SIG-M5 treated with dmso at 0.1 percent for 504 hours (cell line): ENCODE data around the gene ARFIP1.
"Not testable (repeated sequence)": the region's sequence is repeated elsewhere in the genome, so short reads cannot be mapped to it uniquely, and the experiment has no call there.

Source experiments
- DNase-seq: peaks from one replicate; lab custom pipeline; 2025; ENCODE audit not compliant: unreplicated experiment; lab: John Stamatoyannopoulos, UW

Gene ARFIP1

DNA sequence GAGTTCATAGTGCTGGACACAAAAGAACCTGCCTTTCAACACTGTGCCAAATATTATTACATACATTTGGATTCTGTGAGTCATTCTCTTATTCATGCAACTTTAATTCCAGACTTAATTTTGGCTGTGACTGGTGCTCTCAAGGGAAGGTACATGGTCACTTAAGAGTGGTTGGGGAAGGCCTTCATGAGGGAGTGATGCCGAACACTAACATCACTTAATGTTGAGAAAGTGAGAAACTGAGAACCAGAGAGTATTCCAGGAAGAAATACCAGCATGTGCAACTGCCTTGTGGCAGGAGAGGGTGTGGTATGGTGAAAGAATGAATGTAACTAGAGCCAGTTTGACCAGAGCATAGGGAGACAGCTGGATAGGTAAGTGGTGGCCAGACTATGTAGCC, 114.9 kb downstream of the ARFIP1 start:
- no peak for DNase-seq

DNA sequence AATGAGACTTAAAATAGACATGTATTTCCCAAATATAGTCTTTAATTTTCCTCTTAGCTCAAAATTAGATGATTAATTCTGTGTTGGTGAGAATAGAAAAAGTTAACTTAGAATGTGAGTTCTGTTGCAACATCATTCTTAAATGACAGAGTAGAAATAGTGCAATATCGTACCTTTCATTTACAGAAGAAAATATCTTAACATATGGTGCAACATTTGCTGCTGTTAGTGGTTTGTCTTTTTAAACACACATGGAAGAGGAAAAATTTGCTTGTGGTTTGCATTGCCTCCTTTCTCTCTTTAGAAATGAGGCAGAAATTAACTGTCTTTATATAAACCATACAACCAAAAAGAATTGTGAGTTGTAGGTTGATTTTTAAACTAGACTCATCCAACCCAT, 117.1 kb downstream of the ARFIP1 start:
- DNase-seq, result peak; percentile 54

DNA sequence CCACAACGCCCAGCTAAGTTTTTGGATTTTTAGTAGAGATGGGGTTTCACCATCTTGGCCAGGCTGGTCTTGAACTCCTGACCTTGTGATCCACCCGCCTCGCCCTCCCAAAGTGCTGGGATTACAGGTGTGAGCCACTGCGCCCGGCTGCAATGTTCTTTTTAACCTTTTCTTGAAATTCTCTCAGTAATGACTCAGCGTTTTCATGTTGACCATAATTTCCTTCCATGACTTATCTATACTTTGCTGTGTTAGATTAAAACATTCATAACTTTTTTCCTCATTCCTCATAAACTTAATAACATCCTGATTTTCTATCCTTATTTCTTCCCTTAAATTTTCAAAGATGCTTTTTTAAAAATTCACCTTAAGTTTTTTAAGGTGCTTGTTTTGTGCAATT, 118.4 kb downstream of the ARFIP1 start:
- not testable (repeated sequence) for DNase-seq

DNA sequence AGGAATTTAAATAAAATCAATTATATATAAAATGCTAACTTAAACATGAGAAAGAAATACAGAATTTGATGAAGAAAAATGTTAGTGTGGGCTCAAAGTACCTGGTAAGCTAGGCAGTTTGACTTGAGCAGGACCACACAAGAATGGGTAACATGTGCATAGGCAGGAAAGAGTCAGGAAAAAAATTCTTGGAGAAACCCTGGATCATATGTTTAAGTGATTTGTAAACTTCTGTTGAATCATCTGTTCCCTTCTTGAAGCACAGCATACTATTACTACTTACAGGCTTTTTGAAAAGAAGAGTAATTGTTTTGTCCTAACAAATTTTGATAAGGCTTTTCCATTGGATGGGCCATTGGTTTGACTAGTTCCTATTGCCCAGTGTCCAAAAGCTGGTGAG, 118.9 kb downstream of the ARFIP1 start:
- DNase-seq, result no peak

DNA sequence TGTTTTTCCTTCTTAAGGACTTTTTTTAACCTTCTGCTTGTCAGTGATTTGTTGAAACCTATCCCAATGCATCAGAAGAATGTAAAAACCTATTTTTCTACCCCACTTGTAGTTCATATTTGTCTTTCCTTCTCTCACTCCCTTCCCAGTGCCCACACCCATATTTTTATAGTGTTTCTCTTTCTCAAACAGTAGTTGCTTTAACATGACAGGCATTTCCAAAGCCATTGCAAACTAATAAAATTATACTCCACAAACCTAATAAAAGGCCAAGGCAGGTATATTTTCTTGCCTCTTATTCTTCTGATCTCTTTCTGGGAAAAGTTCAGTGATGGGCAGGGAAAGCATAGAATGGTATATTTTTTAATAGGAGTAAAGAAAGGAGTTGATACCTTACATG, 120.6 kb downstream of the ARFIP1 start:
- no peak for DNase-seq

DNA sequence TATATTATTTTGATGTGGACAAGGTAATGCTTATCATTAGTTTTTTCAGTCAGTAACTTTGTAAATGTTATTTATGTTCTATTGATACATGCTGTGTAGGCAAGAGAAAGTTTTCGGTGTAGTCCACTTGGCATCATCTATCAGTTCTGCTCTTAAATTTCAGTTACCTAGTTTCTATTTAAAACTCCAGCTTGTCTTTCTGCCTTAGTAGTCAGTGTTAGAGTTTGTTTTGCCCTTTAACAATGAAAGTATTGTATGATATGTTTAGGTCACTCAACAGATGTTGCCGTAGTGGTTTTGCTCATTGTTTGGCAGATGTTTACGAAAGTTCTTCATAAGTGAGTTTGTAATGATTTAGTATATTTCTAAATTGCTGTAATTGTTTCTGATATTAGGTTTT, 121.5 kb downstream of the ARFIP1 start:
- DNase-seq, result no peak

DNA sequence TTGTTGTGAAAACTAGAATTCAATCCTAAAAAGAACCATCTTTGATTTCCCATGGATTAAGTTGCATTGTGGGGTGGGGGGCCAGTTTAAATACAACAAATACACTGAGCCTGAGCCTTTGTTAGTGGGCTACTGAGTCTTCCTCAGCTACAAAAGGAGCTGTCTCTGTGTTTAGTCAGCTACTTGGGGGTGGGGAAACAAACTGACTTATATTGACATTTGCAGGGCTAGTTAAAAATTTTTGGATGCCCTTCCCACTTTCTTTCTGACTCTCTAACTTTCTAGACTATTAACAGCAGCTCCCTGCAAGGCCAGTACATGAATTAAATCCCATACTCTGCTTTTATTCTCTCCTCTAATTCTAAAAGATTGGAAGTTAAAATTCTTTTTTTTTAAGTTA, 123.9 kb downstream of the ARFIP1 start:
- no peak for DNase-seq

DNA sequence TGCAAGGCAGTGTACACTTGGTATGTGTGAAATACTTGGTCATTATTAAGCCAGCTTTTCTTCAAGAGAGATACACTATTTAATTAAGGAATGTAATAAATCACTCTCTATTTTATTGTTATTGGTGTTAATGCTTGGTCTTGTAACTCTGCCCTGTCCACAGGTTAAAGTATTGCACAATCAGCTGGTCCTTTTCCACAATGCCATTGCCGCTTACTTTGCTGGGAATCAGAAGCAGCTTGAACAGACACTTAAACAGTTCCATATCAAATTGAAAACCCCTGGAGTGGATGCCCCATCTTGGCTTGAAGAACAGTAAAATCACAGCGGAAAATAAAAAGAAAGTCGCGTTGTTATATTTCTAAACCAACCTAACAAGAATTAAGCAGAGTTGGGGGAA, 130.1 kb downstream of the ARFIP1 start:
- no peak for DNase-seq

DNA sequence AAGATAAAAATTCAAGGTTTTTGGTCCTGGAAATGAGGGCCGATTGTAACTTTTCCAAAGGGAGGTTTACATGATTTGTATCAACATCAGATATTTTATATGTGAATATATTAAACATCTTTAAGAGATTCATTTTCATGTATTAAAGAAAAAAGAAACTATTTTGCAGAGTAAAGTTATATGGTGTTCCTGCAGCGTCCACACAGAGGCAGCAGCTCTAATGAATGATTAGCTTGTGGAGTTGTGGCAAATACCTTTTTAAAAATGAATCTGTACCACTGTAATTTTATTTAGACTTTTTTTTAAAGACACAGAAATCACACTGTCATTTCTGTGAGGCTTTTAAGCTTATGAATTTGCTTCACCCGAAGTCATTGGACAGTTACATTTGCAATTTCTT, 130.8 kb downstream of the ARFIP1 start:
- no peak for DNase-seq

DNA sequence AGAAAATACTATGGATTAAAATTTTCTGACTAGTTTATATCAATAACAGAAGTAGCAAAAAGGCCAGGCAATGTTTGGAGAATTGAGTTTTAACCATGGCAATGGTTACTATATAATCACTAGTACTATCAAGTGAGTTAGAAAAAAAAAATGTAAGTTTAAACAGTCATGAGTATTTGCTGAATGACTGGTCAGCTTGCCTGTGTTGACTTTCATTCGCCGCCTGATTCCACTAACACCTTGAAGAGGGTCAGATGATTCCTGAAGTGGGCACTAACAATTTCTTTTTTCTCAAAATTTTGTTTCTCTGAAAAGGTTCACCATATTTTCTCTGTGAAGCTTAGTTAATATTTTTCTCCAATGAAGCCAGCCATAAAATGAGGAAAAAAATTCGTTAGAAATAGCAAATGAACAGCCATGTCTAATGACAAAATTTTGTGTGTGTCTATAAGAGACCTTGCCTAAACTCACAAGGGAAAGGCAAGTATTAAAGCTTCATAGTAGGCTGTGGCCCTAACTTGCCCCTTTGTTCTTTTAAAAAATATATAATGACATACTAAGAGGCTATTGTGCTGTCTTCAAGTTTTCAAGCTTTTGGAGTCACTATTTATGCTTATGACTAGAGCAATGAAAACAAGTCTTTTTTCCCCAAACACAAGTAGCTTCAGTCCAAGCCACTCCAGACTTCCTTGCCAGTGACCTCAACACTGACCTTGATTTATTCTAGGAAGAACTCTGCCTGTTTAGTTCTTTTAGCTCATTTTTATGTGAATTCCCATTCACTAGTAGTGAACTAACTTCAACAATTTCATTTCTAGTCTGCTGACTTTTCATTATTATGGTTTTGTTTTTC, 138.0 kb downstream of the ARFIP1 start:
- DNase-seq, result no peak

DNA sequence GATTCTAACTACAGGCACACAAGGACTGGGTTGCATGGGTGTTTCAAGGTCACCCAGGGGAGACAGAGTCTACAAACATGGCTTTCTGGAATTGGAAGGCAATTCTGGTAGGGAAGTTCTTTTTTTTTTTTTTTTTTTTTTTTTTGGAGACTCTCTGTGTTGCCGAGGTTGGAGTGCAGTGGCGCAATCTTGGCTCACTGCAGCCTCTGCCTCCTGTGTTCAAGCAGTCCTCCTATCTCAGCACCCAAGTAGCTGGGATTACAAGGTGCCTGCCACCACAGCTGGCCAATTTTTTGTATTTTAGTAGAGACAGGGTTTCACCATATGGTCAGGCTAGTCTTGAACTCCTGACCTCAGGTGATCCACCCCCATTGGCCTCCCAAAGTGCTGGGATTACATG, 140.1 kb downstream of the ARFIP1 start:
- DNase-seq, result no peak

DNA sequence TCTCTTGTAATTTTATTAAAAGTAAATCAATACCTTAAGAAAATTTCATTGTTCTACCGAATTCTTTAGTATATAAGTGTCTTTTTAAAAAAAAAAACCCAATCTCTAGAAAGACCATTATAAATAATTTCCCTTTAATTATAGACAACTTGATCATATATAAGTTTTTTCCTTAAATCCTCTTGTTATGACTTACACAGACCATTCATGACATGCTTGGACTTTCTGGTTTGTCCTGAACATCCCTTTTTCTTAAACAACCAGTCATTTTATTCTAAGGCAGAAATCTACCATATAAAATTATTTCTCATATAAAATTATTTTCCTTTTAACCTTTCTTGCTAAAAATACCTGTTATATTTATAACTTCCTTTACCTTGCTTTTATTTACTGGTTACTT, 141.0 kb downstream of the ARFIP1 start:
- DNase-seq, result no peak

DNA sequence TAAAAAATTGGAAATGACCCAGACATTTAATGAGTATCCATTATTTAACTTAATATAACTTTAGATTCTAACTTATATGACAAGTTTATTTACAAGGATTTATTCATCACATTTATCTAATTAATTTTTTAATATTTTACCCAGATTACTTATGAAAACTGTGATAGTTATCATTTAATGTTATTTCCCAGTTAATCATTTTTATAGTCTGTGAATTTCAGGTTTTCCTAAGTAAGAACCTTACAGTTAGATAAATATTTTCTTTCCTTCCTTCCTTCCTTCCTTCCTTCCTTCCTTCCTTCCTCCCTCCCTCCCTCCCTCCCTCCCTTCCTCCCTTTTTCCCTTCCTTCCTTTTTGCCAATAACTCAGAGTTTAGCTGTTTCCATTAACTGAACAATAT, 141.5 kb downstream of the ARFIP1 start:
- DNase-seq, result no peak

DNA sequence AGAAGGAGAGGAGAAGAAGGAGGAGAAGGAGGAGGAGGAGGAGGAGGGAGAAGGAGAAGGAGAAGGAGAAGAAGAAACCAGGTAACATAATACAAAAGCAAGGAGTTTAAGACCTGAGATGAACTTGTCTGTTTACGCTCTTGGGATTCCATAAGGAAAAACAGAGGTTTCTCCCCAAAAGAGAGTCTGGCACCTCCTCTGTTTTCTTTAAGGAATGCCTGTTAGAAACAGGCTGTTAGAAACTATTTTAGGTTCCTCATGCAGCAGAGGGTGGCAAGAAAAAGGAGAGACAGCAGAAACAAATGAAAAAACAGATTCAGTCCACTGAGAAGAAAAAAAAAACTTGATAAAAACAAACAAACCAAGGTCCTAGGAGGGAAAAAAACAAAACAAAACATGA, 146.1 kb downstream of the ARFIP1 start:
- DNase-seq, result no peak

DNA sequence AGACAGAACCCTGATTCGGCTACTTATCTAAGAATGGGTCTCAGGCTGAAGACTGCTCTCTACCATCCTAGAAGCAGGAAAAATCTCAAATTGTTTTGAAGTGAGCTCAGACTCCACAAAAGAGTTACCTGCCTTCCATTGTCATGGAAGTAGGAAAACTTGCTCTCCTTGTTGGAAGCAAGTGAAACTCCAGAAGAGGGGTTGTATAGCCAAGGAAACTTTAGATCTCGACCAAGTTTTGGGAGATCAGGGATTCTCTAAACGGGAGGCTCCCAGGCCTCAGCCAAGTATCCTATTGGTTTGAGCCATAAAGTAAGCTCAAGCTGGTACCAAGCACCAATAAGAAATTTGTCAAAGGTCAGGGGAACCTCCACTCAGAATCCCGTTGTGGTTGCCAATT, 147.2 kb downstream of the ARFIP1 start:
- DNase-seq, result no peak

DNA sequence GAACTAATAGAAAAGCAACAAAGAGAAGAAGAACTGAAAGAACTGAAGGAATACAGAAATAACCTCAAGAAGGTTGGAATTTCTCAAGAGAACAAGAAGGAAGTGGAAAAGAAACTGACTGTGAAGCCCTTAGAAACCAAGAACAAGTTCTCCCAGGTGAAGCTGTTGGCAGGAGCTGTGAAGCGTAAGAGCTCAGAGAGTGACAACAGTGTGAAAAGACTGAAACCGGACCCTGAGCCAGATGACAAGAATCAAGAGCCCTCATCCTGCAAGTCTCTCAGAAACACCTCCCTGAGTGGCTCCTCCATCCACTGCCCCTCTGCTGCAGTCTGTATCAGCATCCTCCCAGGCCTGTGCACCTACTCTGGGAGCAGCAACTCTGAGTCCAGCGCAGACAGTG, 148.0 kb downstream of the ARFIP1 start:
- peak; percentile 64 for DNase-seq

DNA sequence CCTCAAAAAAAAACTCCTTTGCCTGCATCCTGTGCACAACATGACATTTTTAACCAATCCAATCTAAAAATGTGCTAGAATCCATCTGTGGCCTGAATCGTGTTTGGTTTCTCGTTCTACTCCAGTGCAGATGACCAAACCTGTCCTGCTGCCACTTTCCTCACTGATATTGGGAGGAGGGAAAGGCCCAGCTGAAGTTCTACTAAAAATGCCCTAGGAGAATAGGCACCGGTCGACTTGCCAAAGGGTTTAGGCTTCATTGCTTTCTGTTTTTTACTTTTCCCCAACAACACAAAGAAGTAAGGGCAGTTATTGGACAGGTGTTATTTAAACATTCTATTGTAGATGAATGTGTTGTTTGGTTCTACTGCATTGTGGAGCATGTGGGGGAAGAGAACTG, 148.5 kb downstream of the ARFIP1 start:
- DNase-seq, result no peak

DNA sequence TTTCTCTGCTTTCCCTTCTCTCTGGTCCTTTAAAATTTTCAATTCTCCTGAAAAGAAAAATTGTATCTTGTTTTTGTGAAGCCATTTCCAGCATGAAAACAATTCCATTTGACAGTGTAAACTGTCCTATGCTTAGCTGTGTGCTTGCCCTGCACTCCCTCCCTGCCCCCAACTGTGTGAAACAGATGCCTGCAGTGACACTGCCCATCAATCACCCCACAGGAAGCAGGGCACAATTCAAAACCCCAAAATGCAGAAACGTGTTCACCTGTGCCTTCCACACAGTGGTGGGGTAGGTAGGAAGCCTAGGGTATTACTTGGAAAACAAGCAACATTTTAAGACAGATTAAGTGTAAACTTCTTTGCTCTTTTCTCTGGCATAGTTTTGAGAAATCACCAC, 150.1 kb downstream of the ARFIP1 start:
- DNase-seq, result no peak

DNA sequence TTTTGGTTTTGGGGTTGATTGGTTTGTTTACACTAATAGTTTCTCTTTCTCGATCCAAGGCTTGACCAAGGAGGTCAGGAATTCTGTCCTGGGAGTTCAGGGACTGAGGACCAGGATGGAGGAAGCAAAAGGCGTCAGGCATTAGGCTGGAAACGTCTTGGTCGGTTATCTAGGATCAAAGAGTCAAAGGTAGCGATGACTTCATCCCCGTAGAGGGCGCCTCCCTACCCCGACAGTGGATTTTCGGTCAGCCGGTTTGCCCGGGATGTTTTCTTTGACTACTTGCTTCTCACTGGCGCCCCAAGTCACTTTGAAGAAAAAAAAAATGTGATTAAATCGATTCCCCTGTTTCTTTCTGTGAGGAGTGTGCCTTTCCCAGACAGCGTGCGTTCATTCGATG, 155.4 kb downstream of the ARFIP1 start:
- DNase-seq, result peak; percentile 38

DNA sequence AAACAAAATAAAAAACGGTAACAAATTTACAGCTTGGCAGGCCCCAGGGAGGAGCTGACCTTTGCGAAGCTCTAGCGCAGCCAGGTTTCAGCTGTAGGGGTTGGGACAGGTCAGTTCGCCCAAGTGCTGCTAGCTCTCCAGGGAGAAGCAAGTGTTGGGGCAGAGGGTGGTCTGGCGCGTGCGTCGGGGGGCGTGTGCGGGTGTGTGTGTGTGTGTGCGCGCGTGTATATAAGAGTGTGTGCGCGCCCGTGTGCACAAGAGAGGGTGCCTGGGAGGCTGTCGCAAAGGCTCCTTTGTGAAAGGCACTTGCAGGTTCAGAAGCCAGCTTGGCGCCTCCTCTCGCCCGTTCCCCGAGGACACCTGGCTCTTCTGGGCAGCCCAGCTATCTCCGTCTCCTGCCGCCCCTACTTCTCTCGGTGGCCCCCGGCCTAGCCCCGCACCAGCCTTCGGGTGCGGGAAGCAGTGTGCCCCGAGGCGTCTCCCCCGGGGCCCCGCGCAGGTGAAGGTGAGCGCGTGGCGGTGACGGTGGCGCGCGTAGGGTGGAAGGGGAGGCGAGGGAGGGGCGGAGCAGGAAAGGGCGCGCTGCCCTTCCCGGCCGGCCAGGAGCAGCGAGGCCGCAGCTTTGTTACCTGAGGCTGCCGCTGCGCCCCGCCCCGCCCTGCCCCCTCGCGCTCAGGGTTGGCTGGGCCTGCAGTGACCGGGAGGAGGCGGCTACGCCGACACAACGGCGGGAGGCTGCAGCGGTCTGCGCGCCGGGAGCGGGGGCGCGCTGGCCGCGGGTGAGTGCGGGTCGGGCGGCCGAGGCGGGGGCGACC, 156.1 kb downstream of the ARFIP1 start, which contains the start of gene FHDC1:
Gene FHDC1, plus strand, starts transcription at position 693 of the 815 bp plus-strand sequence. CDS start 6,735 bp downstream, outside the sequence.
- peak; percentile 13 for DNase-seq

DNA sequence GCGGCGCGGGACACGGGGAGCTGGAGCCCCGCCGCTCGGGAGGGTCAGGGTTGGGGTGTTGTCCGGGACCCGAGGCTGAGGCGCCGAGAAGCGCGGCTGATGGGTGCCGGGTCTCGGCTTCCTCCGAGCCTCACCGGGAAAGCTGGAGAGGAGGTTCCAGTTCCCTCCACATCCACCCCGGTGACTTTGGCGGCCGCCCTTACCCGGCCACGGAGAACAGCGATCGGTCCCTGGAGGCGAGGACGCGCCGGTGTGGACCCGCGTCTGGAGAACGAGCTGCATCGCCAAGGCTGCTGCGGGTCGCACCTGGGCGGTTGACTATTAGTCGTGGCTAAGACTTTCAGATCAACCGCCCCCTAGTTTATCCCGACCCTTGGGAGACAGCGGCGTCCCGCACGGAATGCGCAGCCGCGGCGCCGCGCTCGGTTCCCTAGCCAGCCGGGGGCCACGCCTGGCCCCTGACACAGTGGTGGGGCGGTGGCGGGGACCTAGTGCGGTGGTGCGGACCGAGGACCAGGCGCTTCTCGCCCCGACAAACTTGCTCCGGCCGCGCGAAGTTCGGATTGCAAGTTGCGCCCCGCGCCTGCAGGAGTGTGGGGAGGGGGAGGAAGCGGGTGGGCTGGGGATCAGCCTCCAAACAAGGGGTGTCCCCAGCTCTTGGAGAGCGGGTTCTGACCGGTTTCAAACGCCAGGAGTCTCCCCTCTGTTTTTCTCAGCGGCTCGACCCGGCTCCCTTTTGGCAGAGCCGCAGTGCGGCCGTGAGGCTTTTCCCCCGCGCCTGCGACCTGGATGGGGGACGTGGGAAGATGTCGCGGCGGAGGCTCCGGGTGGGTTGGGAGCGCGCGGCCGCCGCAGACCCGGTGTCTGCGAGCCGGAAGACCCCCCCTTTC, 156.9 kb downstream of the ARFIP1 start:
- no peak for DNase-seq
